ENCODE results near the gene AMBP. TPM values are rescaled to one million over a fixed set of nuclear protein-coding genes. Genes with fewer than 3 reads are reported as not detected.

AMBP gene
- total RNA-seq, 2 experiments from 2014 or later, result not detected

- no peak overlapping the region for H3K27ac Mint-ChIP-seq
- POLR2A ChIA-PET, result no interaction called here
Observed at GRCh38 chr9:114086607-114087006, 8.5 kb upstream of the AMBP start.

GRCh38 chr9:114086009-114086408 lies 7.9 kb upstream of the AMBP start:
- no peak for DNase-seq
- Histone ChIP-seq H3K9me3 (ENCODE audit: control insufficient read depth in 1 of 2, insufficient read depth in 1 of 2, low read length in 2 of 2) (no peaks in the 10 kb centered on the region), H3K36me3 (ENCODE audit: insufficient read depth, low read length) (no peaks in the 10 kb centered on the region), H3K4me1 (ENCODE audit: insufficient read depth, low read length) (no peaks in the 10 kb centered on the region), H3K4me3 (ENCODE audit: low read length) (no peak overlapping the region), H3K27ac (ENCODE audit: low read depth in 1 of 2, low read length in 2 of 2) (no peak overlapping the region), H3K27me3 (ENCODE audit: control insufficient read depth in 1 of 2, insufficient read depth in 2 of 2, low read length in 2 of 2) (no peaks in the 10 kb centered on the region)
- Mint-ChIP-seq H3K4me3 (no peak overlapping the region), H3K27ac (no peak overlapping the region), H3K4me1 (ENCODE audit: low read depth) (no peaks in the 10 kb centered on the region), H3K9me3 (no peaks in the 10 kb centered on the region), H3K27me3 (peaks cover 26% of the 10 kb centered on the region), H3K36me3 (ENCODE audit: low read depth) (no peaks in the 10 kb centered on the region)
- ATAC-seq (ENCODE audit: poor library complexity), result no peak
- TF ChIP-seq CTCF (IDR thresholded peaks at IDR 0.05), result no peak
- CTCF ChIA-PET, result no interaction called here
- POLR2A ChIA-PET, result no interaction called here
- intact Hi-C loops (cut with DNase I, micrococcal nuclease), result no loop called here

More at GRCh38 chr9:114086607-114087006, 8.5 kb upstream of the AMBP start:
- H3K4me3 Mint-ChIP-seq, result no peak overlapping the region
- H3K27me3 Mint-ChIP-seq, result peaks cover 30% of the 10 kb centered on the region
- Histone ChIP-seq H3K27ac (ENCODE audit: low read depth in 1 of 2, low read length in 2 of 2) (no peak overlapping the region), H3K4me3 (ENCODE audit: low read length) (no peak overlapping the region), H3K9me3 (ENCODE audit: control insufficient read depth in 1 of 2, insufficient read depth in 1 of 2, low read length in 2 of 2) (no peaks in the 10 kb centered on the region), H3K36me3 (ENCODE audit: insufficient read depth, low read length) (no peaks in the 10 kb centered on the region), H3K27me3 (ENCODE audit: control insufficient read depth in 1 of 2, insufficient read depth in 2 of 2, low read length in 2 of 2) (no peaks in the 10 kb centered on the region), H3K4me1 (ENCODE audit: insufficient read depth, low read length) (no peaks in the 10 kb centered on the region)
- CTCF ChIA-PET, result no interaction called here
- no peaks in the 10 kb centered on the region for H3K9me3 Mint-ChIP-seq
- H3K36me3 Mint-ChIP-seq (ENCODE audit: low read depth), result no peaks in the 10 kb centered on the region
- intact Hi-C loops (cut with DNase I, micrococcal nuclease), result no loop called here
- no peaks in the 10 kb centered on the region for H3K4me1 Mint-ChIP-seq (ENCODE audit: low read depth)
- TF ChIP-seq CTCF (IDR thresholded peaks at IDR 0.05), result no peak
- DNase-seq (no peak), ATAC-seq (ENCODE audit: poor library complexity) (no peak)

DNA sequence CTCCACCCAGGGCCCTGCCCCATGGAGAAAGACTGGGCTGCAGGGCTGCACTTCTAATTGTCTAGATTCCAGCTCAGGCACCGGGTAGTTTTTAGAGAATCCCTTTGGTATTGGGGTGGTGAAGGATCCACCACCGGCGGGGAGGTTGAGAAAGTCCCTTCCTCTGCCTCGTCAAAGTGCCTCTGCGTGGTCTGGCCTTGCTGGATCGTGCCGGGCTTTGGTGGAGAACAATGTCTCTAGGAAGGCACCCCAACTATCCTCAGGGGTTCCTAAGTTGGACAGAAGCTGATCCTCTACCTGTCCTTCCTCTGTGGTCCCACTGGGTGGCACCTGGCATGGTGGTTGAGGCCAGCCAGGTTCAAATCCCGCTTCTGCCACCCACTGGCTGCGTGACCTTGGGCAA lies 7.3 kb upstream of the AMBP start:
- intact Hi-C loops (cut with DNase I, micrococcal nuclease), result no loop called here
- H3K27ac Mint-ChIP-seq, result no peak overlapping the region
- TF ChIP-seq CTCF (IDR thresholded peaks at IDR 0.05), result no peak
- H3K27me3 Mint-ChIP-seq, result peaks cover 20% of the 10 kb centered on the region
- H3K27ac ChIP-seq (ENCODE audit: low read depth in 1 of 2, low read length in 2 of 2), result no peak overlapping the region
- POLR2A ChIA-PET, result no interaction called here
- H3K4me3 ChIP-seq (ENCODE audit: low read length), result no peak overlapping the region
- H3K9me3 Mint-ChIP-seq, result no peaks in the 10 kb centered on the region
- ATAC-seq (ENCODE audit: poor library complexity) (no peak), DNase-seq (no peak)
- no peaks in the 10 kb centered on the region for H3K27me3 ChIP-seq (ENCODE audit: control insufficient read depth in 1 of 2, insufficient read depth in 2 of 2, low read length in 2 of 2)
- no peaks in the 10 kb centered on the region for H3K9me3 ChIP-seq (ENCODE audit: control insufficient read depth in 1 of 2, insufficient read depth in 1 of 2, low read length in 2 of 2)
- H3K36me3 Mint-ChIP-seq (ENCODE audit: low read depth), result no peaks in the 10 kb centered on the region
- H3K4me1 Mint-ChIP-seq (ENCODE audit: low read depth), result no peaks in the 10 kb centered on the region
- H3K4me1 ChIP-seq (ENCODE audit: insufficient read depth, low read length), result no peaks in the 10 kb centered on the region
- H3K4me3 Mint-ChIP-seq, result no peak overlapping the region
- H3K36me3 ChIP-seq (ENCODE audit: insufficient read depth, low read length), result no peaks in the 10 kb centered on the region
- CTCF ChIA-PET, result no interaction called here
